Stimulated activated CD8-positive, alpha-beta memory T cell treated with anti-CD3 and anti-CD28 coated beads, Interleukin-12 subunit alpha, Interleukin-12 subunit beta, amount 100 ng/mL, for 4 hours (primary cell): ENCODE results near the gene TSPAN3.

ENCODE experiments used
- DNase-seq: peaks from one replicate; pipeline ENCODE4 v3.0.0-alpha.2; 2020; ENCODE audit warnings: low read depth

Gene TSPAN3

GRCh38 chr15:77033729-77034671 lies 36.9 kb downstream of the TSPAN3 start:
- DNase-seq, result no peak

- no peak for DNase-seq
Observed at GRCh38 chr15:77033417-77033728, 37.5 kb downstream of the TSPAN3 start.

- DNase-seq, result no peak
Observed at GRCh38 chr15:77032647-77033416, 38.1 kb downstream of the TSPAN3 start.

GRCh38 chr15:77032052-77032646 lies 38.8 kb downstream of the TSPAN3 start:
- DNase-seq, result no peak

GRCh38 chr15:77031376-77032050 lies 39.4 kb downstream of the TSPAN3 start:
- no peak for DNase-seq

- DNase-seq, result no peak
Observed at GRCh38 chr15:77030928-77031375, 40.0 kb downstream of the TSPAN3 start.

- DNase-seq, result no peak
Observed at GRCh38 chr15:77030048-77030927, 40.6 kb downstream of the TSPAN3 start.

GRCh38 chr15:77029166-77030047 lies 41.5 kb downstream of the TSPAN3 start:
- DNase-seq, result no peak

- DNase-seq, result no peak
Observed at GRCh38 chr15:77028451-77029165, 42.3 kb downstream of the TSPAN3 start.

- no peak for DNase-seq
Observed at GRCh38 chr15:77027697-77028450, 43.0 kb downstream of the TSPAN3 start.

GRCh38 chr15:77027111-77027696 lies 43.7 kb downstream of the TSPAN3 start:
- DNase-seq, result no peak

GRCh38 chr15:77026501-77027110 lies 44.3 kb downstream of the TSPAN3 start:
- no peak for DNase-seq

- no peak for DNase-seq
Observed at GRCh38 chr15:77025941-77026411, 44.9 kb downstream of the TSPAN3 start.

- DNase-seq, result no peak
Observed at GRCh38 chr15:77025083-77025901, 45.6 kb downstream of the TSPAN3 start.

GRCh38 chr15:77024273-77025082 lies 46.4 kb downstream of the TSPAN3 start:
- peak; percentile 47 for DNase-seq
